ENCODE data around the gene UFD1.

DNA sequence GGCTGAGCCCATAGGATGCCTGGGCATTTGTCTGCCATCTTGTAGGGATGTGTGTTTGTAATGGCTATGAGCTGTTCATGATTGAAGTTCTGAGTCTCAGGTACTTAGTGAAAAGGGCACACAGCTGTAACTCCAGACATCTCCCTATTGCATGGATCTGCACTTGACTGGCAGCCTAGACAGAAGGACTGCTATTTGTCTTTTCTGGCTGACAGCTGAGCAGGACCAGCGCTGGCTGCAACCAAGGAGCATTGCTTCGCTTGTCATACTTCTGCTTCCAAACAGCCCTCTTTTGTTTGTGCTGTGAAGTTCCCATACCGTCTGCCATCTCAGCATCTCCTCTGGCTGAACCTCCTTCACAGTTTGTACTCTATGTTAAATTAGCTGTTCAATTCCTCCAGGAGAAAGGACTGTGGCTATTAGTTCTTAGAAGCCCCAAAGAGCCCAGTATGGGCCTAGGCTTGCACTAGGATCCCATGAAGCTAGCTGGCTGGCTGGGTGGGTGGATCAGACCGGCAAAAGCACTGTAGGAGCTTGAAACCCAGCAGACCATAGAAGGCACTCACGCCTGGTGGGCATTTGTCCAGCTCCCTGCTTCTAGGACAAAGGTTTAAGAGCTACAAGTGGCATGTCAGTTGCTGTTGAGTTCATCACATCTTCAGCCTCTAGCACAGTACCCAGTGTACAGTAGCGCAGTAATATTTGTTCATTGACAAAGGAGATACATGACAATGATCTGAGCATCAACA is 67.9 kb downstream of the UFD1 start:
- TF ChIP-seq TARDBP (IDR thresholded peaks at IDR 0.05), result no peak
- no peak for TF ChIP-seq SUZ12 (IDR thresholded peaks at IDR 0.05)
- TF ChIP-seq BHLHE40 (IDR thresholded peaks at IDR 0.05; ENCODE audit: borderline replicate concordance), result no peak
- no peak for TF ChIP-seq LEF1 (IDR thresholded peaks at IDR 0.05; ENCODE audit: borderline replicate concordance)
- TF ChIP-seq FOXM1 (IDR thresholded peaks at IDR 0.05; ENCODE audit: borderline replicate concordance), result no peak
- TF ChIP-seq ARNT (IDR thresholded peaks at IDR 0.05), result no peak
- no peak for TF ChIP-seq ZNF384 (IDR thresholded peaks at IDR 0.05)
- no peak for TF ChIP-seq SP1 (IDR thresholded peaks at IDR 0.05)
- no peak for TF ChIP-seq ELF4 (IDR thresholded peaks at IDR 0.05)
- no peak for TF ChIP-seq NFRKB (IDR thresholded peaks at IDR 0.05)
- no peak for TF ChIP-seq FOXA1 (IDR thresholded peaks at IDR 0.05)
- TF ChIP-seq HDGF (IDR thresholded peaks at IDR 0.05; ENCODE audit: borderline replicate concordance), result no peak

Measured in HEK293T (cell line).